Cerebellar cortex (tissue), 1 donor: ENCODE data around the gene EVI2B.
"Not testable (repeated sequence)": the region's sequence is repeated elsewhere in the genome, so short reads cannot be mapped to it uniquely, and the experiment has no call there.

Experiments used
- DNase-seq: peaks from one replicate; pipeline ENCODE4 v3.0.0-alpha.2; 2015; ENCODE audit warnings: low spot score

The EVI2B gene

GRCh38 chr17:31313982-31314781 is at the start of gene EVI2B:
TSS of gene EVI2B (minus strand) at chr17:31314054. CDS start at chr17:31305609, 8,445 bp downstream.
- DNase-seq, result no peak

DNA sequence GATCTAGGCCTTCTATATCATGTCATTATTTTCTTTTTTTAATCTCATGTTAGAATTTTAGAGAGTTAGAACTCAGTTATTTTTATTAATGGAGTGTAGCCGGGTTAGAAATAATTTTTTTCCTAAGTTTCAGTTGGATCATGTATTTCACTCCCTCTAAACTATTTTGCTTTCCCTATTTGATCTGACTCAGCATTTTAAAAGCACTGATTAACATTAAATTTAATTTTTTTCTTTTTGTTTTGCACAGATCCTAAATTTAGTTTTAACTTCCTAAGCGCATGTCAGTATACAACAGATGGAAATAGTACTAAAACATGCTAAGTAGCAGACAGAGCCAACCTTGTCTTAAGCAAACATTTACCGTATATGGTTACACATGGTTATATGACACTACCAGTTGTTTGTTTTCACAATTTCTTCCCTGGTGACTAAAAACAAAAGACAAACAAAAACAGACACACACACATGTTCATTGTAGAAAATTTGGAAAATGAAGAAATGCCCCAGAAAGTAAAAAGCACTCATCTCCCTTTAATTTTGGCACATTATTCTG is 44.1 kb upstream of the EVI2B start:
- DNase-seq, result no peak

DNA sequence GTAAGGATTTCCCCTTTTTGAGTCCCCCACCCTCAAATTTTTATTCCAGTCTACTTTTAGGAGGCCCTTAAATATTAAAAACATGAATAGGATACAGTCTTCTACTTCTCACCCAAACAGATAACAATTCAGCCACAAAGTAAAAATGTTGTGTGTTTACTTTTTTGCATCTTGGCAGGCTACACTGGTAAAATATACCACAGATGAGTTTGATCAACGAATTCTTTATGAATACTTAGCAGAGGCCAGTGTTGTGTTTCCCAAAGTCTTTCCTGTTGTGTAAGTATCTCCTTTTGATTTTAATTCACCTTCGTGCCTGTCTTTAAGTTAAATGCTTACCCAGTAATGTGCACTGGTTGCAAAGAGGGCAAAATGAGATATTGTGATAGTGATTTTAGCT is 43.2 kb upstream of the EVI2B start:
- no peak for DNase-seq

GRCh38 chr17:31355935-31356334 is 42.1 kb upstream of the EVI2B start:
- no peak for DNase-seq

DNA sequence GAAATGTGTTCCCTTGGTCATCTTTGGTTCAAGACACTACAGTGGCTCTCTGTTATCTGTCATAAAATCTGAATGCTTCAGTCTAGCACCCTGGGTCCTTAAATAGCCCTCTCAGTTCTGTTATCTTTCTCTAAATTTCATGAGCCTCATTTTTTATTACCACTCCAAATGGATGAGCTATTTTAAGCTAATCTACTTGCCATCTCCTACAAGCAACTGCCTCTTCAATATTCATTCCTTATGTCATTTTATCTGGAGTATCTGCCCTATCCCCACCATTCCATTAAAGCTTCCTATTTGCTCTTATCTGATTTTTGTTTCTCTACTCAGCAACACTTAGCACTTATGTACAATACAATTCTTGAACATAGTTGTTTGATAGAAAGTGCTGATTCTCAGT is 35.6 kb upstream of the EVI2B start:
- DNase-seq, result no peak

GRCh38 chr17:31345191-31345747 is 31.4 kb upstream of the EVI2B start:
- DNase-seq, result not testable (repeated sequence)

DNA sequence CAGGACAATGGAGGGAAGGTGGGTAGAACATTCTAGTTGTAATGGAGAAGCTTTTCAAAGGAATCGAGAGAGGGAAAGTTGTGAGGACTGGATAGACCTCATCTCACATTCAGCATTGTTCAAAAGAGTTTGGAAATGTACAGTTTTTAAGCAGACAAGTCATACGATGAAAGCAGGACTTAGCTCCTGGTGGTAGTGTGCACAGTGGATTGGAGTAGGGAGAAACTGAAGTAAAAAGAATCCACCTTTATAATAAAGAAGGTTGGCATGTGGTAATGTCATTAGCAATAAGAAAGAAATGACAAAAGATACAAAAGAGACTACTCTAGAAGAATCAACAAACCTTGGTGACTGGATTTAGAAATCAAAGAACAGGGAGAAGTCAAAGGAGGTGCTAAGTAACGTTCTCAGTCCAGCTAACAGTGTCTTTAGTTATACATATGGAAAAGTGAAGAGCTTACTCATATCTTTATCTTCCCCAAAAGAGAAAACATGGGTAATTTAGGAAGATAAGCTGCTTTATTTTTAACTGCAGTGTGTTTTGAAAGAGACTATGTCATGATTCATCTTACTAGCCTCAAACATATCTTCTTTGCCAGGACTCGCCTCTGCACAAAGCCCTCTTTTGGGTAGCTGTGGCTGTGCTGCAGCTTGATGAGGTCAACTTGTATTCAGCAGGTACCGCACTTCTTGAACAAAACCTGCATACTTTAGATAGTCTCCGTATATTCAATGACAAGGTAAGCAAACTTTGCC is 26.2 kb upstream of the EVI2B start:
- no peak for DNase-seq

GRCh38 chr17:31329221-31329620 is 15.4 kb upstream of the EVI2B start:
- no peak for DNase-seq

DNA sequence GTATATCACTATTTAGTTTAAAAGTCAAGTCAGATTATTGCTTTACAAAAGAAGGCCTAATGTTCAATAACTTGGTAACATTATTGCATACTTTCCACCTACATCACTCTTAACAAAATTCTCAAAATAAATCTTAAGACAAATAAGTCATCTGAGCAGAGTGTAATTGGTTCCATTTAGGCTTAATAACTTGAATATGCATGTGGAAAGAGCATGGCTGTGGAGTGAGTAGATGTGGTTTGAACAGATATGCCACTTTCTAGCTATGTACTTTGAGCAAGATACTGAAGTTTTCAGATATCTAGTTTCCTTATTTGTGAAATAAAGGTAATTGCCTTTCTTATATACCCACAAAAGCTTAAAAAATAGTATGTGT is 14.3 kb upstream of the EVI2B start:
- no peak for DNase-seq

GRCh38 chr17:31327534-31328159 is 13.8 kb upstream of the EVI2B start:
- DNase-seq, result no peak

DNA sequence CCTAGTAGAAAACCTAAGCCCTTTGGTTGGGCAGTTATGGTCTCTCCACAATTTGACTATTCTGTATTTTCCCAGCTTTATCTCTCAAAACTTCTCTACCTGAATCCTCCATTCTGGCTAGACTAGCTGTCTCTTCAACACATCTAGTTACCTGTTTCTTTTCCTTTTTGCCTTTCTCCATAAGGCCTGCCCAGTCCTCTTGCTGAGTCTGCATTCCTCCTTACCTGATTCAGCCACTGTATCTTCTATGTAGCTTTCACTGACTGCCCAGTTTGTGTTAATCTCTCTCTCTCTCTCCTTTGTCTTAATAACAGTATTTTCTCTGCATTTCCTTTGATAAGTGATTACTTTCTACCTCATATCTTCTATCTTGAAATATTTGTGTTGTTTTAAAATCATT is 9.7 kb upstream of the EVI2B start:
- DNase-seq, result no peak

DNA sequence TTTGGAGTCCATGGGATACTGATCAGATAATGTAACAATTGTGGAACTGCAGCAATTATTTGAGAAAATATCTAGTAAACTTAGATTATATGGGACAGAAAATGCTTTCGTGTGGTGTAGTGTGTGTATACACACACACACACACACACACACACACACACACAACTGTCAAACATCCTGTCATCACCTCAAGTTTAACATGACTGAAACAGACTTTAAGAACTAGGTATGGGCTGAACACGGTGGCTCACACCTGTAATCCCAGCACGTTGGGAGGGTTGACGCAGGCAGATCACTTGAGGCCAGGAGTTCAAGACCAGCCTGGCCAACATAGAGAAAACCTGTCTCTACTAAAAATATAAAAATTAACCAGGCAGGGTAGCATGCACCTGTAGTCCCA is 8.1 kb upstream of the EVI2B start:
- no peak for DNase-seq

DNA sequence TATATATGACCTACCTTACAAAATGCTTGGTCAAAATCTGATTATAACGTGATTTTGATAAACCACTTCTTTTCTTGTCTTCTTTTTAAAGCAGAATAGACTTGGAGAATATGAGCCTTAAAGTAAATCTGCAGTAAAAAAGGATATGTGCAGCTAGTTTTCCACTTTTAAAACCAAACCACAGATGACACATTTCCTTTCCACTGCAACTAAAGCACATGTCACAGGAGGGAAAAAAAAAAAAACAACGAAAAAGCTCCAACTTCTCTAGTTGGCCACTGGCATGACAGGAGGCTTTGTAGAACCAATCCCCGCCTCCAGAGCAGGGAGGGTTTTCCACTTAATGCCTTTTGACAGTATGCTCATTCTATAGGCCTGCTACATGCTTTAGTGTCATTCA is 7.6 kb upstream of the EVI2B start, which contains the start of gene EVI2A:
Gene EVI2A, minus strand, starts transcription at position 142 of the 400 bp plus-strand sequence. CDS start 2,609 bp downstream, outside the sequence.
- DNase-seq, result no peak

DNA sequence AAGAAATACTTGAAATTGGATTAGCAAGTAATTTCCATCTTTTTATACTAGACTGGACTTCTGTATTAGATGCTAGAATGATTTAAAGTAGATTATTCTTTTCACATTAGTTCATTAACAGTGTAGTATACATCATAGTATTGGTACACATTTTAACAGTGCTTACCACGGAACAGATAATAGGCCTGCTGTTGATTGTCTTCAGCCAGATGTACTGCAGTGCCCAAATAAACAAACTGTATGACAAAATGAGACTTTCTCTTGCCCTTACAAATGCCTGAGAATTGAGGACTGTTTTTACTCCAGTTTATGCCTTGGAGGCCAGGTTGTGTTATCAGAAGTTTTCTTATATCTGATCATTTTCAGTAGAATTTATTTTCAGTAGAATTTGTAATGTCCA is 6.9 kb upstream of the EVI2B start:
- DNase-seq, result no peak

- DNase-seq, result no peak
Observed at GRCh38 chr17:31320241-31320640, 6.4 kb upstream of the EVI2B start.

- peak; percentile 59 for DNase-seq
Observed at GRCh38 chr17:31318851-31319661, 5.2 kb upstream of the EVI2B start.

- peak; percentile 88 for DNase-seq
Observed at GRCh38 chr17:31318298-31318801, 4.5 kb upstream of the EVI2B start.

DNA sequence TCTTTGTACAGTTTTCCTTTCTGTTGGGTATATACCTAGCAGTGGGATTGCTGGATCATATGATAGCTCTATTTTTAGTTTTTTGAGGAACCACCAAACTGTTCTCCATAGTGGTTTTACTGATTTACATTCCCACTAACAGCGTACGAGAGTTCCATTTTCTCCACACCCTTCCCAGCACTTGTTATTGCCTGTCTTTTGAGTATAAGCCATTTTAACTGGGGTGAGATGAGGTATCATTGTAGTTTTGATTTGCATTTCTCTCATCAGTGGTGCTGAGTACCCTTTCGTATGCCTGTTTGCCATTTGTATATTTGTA is 887 bp upstream of the EVI2B start:
- no peak for DNase-seq

DNA sequence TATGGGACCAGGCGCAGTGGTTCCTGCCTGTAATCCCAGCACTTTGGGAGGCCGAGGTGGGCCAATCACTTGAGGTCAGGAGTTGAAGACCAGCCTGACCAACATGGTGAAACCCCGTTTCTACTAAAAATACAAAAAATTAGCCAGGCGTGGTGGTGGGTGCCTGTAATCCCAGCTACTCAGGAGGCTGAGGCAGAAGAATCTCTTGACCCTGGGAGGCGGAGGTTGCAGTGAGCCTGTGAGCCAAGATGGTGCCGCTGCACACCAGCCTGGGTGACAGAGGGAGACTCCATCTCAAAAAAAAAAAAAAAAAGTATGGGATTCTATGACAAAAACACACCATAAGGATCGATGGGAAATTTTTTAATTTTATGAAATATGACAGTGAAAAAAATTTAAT is 1.6 kb downstream of the EVI2B start:
- DNase-seq, result not testable (repeated sequence)

- DNase-seq, result no peak
Observed at GRCh38 chr17:31311526-31311925, 2.3 kb downstream of the EVI2B start.

- no peak for DNase-seq
Observed at GRCh38 chr17:31310886-31311285, 3.0 kb downstream of the EVI2B start.
